Mesendoderm (in vitro differentiated cells): Measurements from ENCODE around the gene HSPA4L.

Experiments
- DNase-seq: peaks from one replicate; pipeline ENCODE4 v3.0.0; 2013
- H2AK5ac ChIP-seq: 2 replicates; pipeline ENCODE4 v1.6.1; 2013; ENCODE audit warnings: low read length, inconsistent platforms
- H2BK120ac ChIP-seq: 2 replicates; pipeline ENCODE4 v1.6.1; 2013; ENCODE audit warnings: low read depth, mild to moderate bottlenecking, low read length, moderate library complexity, mixed read lengths
- H2BK15ac ChIP-seq: replicated peaks from 2 replicates; pipeline ENCODE4 v1.6.1; 2013; ENCODE audit warnings: low read depth, mild to moderate bottlenecking, moderate library complexity
- H2BK5ac ChIP-seq: 2 replicates; pipeline ENCODE4 v1.6.1; 2013; ENCODE audit warnings: low read length, inconsistent platforms
- H3K18ac ChIP-seq: 2 replicates; pipeline ENCODE4 v1.6.1; 2013; ENCODE audit warnings: mild to moderate bottlenecking, low read length, mixed read lengths
- H3K23ac ChIP-seq: one replicate; pipeline ENCODE4 v1.6.1; 2013; ENCODE audit warnings: low read length
- H3K27ac ChIP-seq: 2 replicates; pipeline ENCODE4 v1.5.1; 2013; ENCODE audit warnings: low read depth, mild to moderate bottlenecking, inconsistent platforms, low read length, moderate library complexity
- H3K27me3 ChIP-seq: 2 replicates; pipeline ENCODE4 v1.6.1; 2013; ENCODE audit warnings: low read length, control low read depth, mild to moderate bottlenecking, inconsistent platforms; ENCODE audit not compliant: insufficient read depth, poor library complexity
- H3K36me3 ChIP-seq: 2 replicates; pipeline ENCODE4 v1.6.1; 2013; ENCODE audit warnings: low read length, inconsistent platforms; ENCODE audit not compliant: control insufficient read depth, insufficient read depth
- H3K4ac ChIP-seq: one replicate; pipeline ENCODE4 v1.6.1; 2013; ENCODE audit warnings: low read depth, mild to moderate bottlenecking, low read length, moderate library complexity
- H3K4me1 ChIP-seq: 2 replicates; pipeline ENCODE4 v1.6.1; 2013; ENCODE audit warnings: low read depth, low read length, inconsistent platforms; ENCODE audit not compliant: control insufficient read depth
- H3K4me2 ChIP-seq: 2 replicates; pipeline ENCODE4 v1.6.1; 2013; ENCODE audit warnings: low read length
- H3K4me3 ChIP-seq: 2 replicates; pipeline ENCODE4 v1.5.1; 2013; ENCODE audit warnings: mild to moderate bottlenecking, low read length
- H3K56ac ChIP-seq: one replicate; pipeline ENCODE4 v1.6.1; 2013; ENCODE audit warnings: low read length
- H3K79me1 ChIP-seq: 2 replicates; pipeline ENCODE4 v1.6.1; 2013; ENCODE audit warnings: low read length, inconsistent platforms
- H3K79me2 ChIP-seq: 2 replicates; pipeline ENCODE4 v1.6.1; 2013; ENCODE audit warnings: mild to moderate bottlenecking, low read length; ENCODE audit not compliant: control insufficient read depth, insufficient read depth
- H3K9ac ChIP-seq: 2 replicates; pipeline ENCODE4 v1.6.1; 2013; ENCODE audit warnings: low read length, inconsistent platforms
- H4K5ac ChIP-seq: one replicate; pipeline ENCODE4 v1.6.1; 2013; ENCODE audit warnings: low read length
- H4K8ac ChIP-seq: one replicate; pipeline ENCODE4 v1.6.1; 2013; ENCODE audit warnings: low read depth, mild to moderate bottlenecking, control low read depth, low read length, moderate library complexity
- WGBS: extraction: QIAGEN DNeasy Blood & Tissue Kit; methylation state at CpG from one replicate; pipeline ENCODE4 v1.1.7; 2013; ENCODE audit warnings: low lambda C conversion rate, missing lambda C conversion rate; ENCODE audit not compliant: insufficient coverage; ENCODE audit errors: extremely low coverage; 5-methylcytosine and 5-hydroxymethylcytosine counted together

HSPA4L gene

DNA sequence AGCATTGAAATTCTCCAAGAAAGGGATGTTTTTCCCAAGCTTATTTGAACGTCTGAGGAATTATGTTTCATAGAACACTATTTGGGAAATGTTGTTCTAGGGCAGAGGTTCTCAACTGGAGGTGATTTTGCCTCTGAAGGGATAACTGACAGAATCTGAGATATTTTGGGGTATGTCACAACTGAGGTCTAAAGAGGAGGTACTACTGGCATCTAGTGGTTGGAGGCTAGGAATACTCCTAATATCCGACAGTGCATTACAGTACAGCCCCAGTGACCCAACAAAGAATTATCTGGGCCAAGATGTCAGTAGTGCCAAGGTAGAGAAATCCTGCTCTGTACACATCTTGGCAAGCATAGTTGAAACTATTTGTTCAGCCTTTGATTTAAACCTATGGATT, 6.4 kb downstream of the HSPA4L start:
- Histone ChIP-seq H2BK5ac (no peak overlapping the region), H3K4ac (no peak overlapping the region), H2AK5ac (no peak overlapping the region), H3K79me2 (no peaks in the 10 kb centered on the region), H3K36me3 (no peaks in the 10 kb centered on the region), H3K27me3 (peaks cover 3% of the 10 kb centered on the region), H2BK15ac (no peak overlapping the region), H4K5ac (no peak overlapping the region), H3K79me1 (no peaks in the 10 kb centered on the region), H3K9ac (no peak overlapping the region), H3K56ac (no peak overlapping the region), H3K4me2 (no peak overlapping the region), H3K18ac (no peak overlapping the region), H4K8ac (no peak overlapping the region), H3K27ac (no peak overlapping the region), H2BK120ac (no peak overlapping the region), H3K23ac (no peak overlapping the region), H3K4me1 (no peaks in the 10 kb centered on the region), H3K4me3 (no peak overlapping the region)
- no CpG with 5 or more reads among the region's 2 CpGs for WGBS
- peak; percentile 69 for DNase-seq

DNA sequence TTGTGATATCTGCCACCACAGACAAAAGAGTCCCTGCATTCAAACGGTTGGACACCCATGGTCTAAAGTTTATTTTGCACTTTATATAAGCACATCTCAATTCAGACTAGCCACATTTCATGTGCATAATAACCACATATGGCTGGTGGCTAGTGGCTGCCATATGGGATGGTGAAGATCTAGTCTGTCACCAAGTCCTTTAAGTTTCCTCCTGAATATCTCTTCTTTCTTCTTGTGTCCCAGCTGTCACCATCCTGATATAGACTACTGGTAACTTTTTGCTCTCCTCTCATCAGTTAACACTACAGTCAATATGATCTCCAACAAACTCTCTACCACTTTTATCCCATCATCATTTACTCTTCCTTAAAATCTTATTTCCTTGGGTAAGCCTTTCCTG, 9.3 kb downstream of the HSPA4L start:
- Histone ChIP-seq H3K36me3 (no peaks in the 10 kb centered on the region), H2BK120ac (no peak overlapping the region), H4K8ac (no peak overlapping the region), H3K4me2 (no peak overlapping the region), H3K4me1 (no peaks in the 10 kb centered on the region), H3K27ac (no peak overlapping the region), H3K79me1 (no peaks in the 10 kb centered on the region), H3K23ac (no peak overlapping the region), H3K9ac (no peak overlapping the region), H2AK5ac (no peak overlapping the region), H3K27me3 (no peaks in the 10 kb centered on the region), H2BK15ac (no peak overlapping the region), H2BK5ac (no peak overlapping the region), H4K5ac (no peak overlapping the region), H3K18ac (no peak overlapping the region), H3K56ac (no peak overlapping the region), H3K79me2 (no peaks in the 10 kb centered on the region), H3K4ac (no peak overlapping the region), H3K4me3 (no peak overlapping the region)
- no peak for DNase-seq
- no CpG with 5 or more reads among the region's 1 CpG for WGBS

DNA sequence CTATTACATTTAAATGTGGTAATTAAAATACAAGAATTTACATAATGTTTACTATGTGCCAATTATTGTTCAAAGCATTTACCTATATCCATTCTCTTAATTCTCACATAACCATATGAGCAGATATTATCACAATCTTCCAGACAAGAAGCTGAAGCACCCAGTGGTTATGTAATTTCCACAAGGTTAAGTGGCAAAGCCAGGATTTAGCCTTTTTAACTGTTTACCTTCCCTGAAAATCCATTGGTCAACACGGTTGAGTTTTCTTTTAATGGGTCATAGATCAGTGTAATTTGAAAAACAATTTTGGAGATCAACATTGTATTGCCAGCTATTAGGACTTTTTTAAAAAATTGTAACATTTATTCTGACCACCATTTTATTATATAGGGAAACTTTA, 11.4 kb downstream of the HSPA4L start:
- Histone ChIP-seq H2AK5ac (no peak overlapping the region), H3K4ac (no peak overlapping the region), H3K79me2 (no peaks in the 10 kb centered on the region), H3K9ac (no peak overlapping the region), H2BK5ac (no peak overlapping the region), H3K4me3 (no peak overlapping the region), H3K79me1 (no peaks in the 10 kb centered on the region), H4K5ac (no peak overlapping the region), H3K4me2 (no peak overlapping the region), H3K4me1 (no peaks in the 10 kb centered on the region), H3K23ac (no peak overlapping the region), H3K56ac (no peak overlapping the region), H2BK15ac (no peak overlapping the region), H3K27ac (no peak overlapping the region), H3K27me3 (no peaks in the 10 kb centered on the region), H2BK120ac (no peak overlapping the region), H4K8ac (no peak overlapping the region), H3K36me3 (no peaks in the 10 kb centered on the region), H3K18ac (no peak overlapping the region)
- DNase-seq, result no peak
- no CpG with 5 or more reads among the region's 1 CpG for WGBS

DNA sequence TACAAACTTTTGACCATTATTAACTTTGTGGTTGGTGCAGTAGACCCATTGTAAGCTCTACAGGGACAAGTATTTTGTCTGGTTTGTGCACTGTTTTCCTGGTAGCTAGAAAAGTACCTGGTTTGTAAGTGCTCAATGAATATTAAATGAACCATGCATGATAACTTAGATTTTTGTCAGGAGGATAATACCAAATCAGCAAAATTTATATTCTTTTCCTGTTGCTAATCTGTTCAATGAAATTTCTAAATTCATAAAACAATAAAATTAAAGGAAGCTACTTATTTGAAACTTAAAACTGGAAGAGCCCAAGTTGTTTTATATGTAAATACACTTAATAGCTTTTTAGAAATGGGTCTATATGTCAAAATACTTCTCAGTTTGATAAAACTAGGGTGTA, 17.6 kb downstream of the HSPA4L start:
- Histone ChIP-seq H3K23ac (no peak overlapping the region), H2BK5ac (no peak overlapping the region), H2BK120ac (no peak overlapping the region), H3K79me2 (no peaks in the 10 kb centered on the region), H3K4me2 (no peak overlapping the region), H2AK5ac (no peak overlapping the region), H3K9ac (no peak overlapping the region), H3K4ac (no peak overlapping the region), H3K79me1 (no peaks in the 10 kb centered on the region), H3K27ac (no peak overlapping the region), H3K27me3 (no peaks in the 10 kb centered on the region), H3K18ac (no peak overlapping the region), H2BK15ac (no peak overlapping the region), H3K4me3 (no peak overlapping the region), H3K56ac (no peak overlapping the region), H4K5ac (no peak overlapping the region), H3K4me1 (no peaks in the 10 kb centered on the region), H3K36me3 (no peaks in the 10 kb centered on the region), H4K8ac (no peak overlapping the region)
- no peak for DNase-seq

DNA sequence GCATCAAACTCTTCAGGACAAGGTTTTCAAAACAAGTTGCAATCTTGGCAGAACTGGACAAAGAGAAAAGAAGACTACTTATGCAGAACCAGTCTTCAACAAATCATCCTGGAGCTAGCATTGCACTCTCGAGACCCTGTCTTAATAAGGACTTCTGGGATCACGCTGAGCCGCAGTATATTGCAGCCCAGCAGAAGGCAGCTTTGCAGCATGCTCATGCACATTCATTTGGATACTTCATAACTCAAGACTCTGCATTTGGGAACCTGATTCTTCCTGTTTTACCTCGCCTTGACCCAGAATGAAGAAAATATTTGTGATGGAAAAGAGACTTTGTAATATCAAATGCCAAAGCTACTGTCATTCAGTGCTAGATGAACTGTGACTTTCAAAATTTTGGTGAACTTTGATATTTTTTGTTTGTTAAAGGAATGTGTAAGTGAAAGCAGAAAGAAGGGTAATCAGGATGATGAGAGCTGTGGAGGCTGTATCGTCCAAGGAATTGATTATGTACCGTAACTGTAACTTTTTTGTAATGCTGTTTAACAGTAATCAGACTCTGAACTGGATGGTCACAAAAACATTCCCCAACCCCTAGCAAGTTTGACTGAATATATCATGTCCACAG, 27.2 kb downstream of the HSPA4L start:
- Histone ChIP-seq H3K4me1 (no peaks in the 10 kb centered on the region), H3K36me3 (no peaks in the 10 kb centered on the region), H3K4ac (no peak overlapping the region), H2AK5ac (no peak overlapping the region), H3K4me3 (no peak overlapping the region), H3K18ac (no peak overlapping the region), H3K27me3 (no peaks in the 10 kb centered on the region), H4K8ac (no peak overlapping the region), H3K79me2 (no peaks in the 10 kb centered on the region), H3K9ac (no peak overlapping the region), H3K79me1 (no peaks in the 10 kb centered on the region), H3K56ac (no peak overlapping the region), H3K23ac (no peak overlapping the region), H2BK15ac (no peak overlapping the region), H3K4me2 (no peak overlapping the region), H4K5ac (no peak overlapping the region), H3K27ac (no peak overlapping the region), H2BK120ac (no peak overlapping the region), H2BK5ac (no peak overlapping the region)
- peak; percentile 22 for DNase-seq
- no CpG with 5 or more reads among the region's 6 CpGs for WGBS

DNA sequence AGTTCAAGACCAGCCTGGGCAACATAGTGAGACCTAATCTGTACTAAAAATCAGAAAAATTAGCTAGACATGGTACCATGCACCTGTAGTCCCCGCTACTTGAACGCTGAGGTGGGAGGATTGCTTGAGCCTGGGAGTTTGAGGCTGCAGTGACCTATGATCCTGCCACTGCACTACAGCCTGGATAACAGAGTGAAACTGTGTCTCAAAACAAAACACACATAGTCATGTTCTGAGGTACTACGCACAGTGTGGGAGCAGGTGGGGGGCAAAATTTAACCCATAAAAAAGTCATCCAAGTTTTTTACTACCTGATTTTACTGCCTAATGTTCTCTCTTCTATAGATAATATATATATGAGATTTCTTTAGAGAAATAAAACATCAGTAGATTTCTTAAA, 28.4 kb downstream of the HSPA4L start:
- no peak overlapping the region for H2AK5ac ChIP-seq

More for the DNA sequence above, 28.4 kb downstream of the HSPA4L start:
- no CpG with 5 or more reads among the region's 3 CpGs for WGBS
- Histone ChIP-seq H4K5ac (no peak overlapping the region), H3K4ac (no peak overlapping the region), H3K27me3 (no peaks in the 10 kb centered on the region), H3K36me3 (no peaks in the 10 kb centered on the region), H3K4me2 (no peak overlapping the region), H3K79me1 (no peaks in the 10 kb centered on the region), H3K4me3 (no peak overlapping the region), H2BK15ac (no peak overlapping the region), H2BK5ac (no peak overlapping the region), H3K4me1 (no peaks in the 10 kb centered on the region), H3K56ac (no peak overlapping the region), H3K23ac (no peak overlapping the region), H3K18ac (no peak overlapping the region), H2BK120ac (no peak overlapping the region), H3K79me2 (no peaks in the 10 kb centered on the region), H4K8ac (no peak overlapping the region), H3K9ac (no peak overlapping the region), H3K27ac (no peak overlapping the region)
- DNase-seq, result no peak
